HUDEP-2 (cell line): ENCODE measurements around the gene SYT4.
"Not testable (repeated sequence)": the region's sequence is repeated elsewhere in the genome, so short reads cannot be mapped to it uniquely, and the experiment has no call there.

Experiments
- DNase-seq, 76 experiments: peaks; one replicate each; lab custom pipeline; 2025; ENCODE audit not compliant: unreplicated experiment in 76 of 76; lab: John Stamatoyannopoulos, UW

The SYT4 gene, protein sequence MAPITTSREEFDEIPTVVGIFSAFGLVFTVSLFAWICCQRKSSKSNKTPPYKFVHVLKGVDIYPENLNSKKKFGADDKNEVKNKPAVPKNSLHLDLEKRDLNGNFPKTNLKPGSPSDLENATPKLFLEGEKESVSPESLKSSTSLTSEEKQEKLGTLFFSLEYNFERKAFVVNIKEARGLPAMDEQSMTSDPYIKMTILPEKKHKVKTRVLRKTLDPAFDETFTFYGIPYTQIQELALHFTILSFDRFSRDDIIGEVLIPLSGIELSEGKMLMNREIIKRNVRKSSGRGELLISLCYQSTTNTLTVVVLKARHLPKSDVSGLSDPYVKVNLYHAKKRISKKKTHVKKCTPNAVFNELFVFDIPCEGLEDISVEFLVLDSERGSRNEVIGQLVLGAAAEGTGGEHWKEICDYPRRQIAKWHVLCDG

DNA sequence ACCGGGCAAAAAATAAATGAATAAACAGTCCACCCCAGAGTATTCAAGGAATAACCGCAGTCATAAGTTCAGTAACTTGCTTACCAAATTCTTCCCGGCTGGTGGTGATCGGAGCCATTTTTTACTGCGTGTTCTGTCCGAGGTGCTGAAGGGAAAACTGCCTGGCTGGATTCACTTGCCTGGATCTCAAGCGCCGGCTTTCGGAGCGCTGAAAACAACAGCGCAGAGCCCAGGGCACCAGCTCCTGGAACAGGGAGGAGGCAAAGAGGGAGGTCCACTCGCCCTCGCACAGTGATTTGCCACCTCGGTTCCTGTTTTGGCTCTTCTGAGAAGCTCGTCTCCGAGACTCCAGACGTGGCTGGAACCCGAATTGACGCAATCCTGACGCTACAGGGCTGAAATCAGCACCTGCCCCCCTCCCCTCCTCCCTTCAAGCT lies at the start of gene SYT4:
SYT4 (minus strand) TSS at position 327 of the 437 bp plus-strand sequence; CDS start at position 118, 209 bp downstream.
- DNase-seq = no peak

DNA sequence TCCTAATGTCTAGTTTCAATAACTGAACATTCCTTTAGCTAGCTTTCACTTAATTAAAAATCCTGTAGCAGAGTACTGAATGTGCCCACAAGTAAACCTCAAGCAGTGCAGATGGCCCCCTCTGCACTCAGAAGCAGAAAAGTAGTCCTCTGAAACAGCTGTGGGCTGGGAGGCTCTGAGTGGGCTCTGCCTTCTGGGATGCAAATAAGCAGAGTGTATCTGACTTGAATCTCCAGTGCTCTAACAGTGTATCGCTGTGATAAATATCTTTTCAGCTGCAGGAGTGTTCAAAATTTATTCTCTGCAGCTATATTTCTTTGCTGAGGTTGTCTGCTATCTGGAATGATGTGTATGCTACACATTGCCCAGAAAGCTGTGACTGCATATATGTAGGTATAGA lies 44.8 kb upstream of the SYT4 start:
- DNase-seq = no peak

DNA sequence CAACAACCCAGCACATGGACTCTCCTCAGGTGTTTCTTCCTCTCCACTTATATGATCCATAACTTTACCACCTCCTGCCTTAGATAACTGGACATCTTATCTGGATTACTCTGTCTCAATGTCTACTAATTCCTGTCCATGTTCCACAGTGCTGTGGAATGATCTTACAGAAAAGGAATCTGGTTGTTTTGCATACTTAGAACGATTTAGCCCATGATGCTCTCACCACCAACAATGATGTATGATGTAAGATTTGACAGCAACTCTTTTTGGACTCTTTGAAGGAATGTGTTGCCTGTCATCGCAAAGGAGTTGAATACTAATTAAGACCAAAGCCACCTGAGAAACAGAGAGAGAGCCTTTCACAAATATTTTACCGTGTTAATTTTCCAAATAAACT lies 37.7 kb upstream of the SYT4 start:
- no peak for DNase-seq

DNA sequence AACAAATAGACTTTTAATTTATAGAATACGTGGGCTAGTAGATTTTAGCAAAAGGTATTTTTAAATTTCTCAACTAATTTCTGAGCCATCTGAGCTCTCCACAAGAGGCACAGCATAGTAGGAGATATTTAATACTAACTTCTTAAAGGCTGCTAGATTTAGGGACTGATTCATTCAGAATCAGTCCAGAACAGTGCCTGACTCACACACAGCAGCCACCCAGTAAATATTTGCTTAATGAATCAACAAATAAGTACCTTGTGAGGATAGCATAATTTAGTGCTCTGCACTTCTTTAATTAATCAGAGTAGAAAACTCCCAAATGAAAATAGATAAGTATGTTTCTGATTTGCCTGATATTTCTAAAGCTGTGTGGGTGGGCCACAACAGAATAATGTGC lies 35.6 kb upstream of the SYT4 start:
- no peak for DNase-seq

DNA sequence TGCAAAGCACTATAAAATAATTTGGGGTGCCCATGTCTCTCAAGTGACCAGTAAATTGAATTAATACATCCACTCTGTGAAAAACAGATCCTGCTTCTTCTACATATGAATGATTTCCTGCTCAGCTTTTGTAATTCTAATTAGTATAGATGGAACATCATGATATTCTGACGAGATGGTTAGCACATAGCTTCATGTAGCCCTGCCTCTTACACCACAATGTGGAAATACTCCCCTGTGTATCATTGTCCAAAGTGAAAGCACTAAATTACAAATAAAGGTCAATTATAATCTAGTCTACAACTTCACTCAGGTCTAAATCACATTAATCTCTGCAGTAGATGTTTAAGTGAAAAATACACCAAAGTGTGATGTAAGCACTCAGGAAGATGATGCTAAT lies 32.9 kb upstream of the SYT4 start:
- DNase-seq = no peak

DNA sequence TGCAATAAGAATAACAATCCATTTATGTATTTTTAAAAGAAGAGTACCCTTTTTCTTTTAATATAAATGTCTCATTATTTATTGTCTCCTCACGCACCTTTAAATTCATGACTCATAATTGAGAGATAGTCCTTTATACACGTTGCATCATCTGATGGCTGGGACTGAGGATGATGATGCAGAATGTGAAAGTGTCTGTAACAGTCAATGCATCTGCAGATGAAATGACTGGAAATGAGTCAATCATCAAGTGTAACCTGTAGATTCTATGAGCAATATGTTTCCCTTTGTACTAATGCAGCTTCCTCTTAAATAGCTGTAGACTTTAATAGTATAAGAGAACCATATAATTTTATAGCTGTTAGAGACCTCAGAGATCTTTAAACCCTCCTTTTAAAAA lies 26.1 kb upstream of the SYT4 start:
- DNase-seq = no peak

DNA sequence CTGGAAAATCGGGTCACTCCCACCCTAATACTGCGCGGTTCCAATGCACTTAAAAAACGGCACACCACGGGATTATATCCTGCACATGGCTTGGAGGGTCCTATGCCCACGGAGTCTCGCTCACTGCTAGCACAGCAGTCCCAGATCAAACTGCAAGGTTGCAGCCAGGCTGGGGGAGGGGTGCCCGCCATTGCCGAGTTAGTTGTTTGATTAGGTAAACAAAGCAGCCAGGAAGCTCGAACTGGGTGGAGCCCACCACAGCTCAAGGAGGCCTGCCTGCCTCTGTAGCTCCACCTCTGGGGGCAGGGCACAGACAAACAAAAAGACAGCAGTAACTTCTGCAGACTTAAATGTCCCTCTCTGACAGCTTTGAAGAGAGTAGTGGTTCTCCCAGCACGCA lies 8.9 kb upstream of the SYT4 start:
- not testable (repeated sequence) for DNase-seq

DNA sequence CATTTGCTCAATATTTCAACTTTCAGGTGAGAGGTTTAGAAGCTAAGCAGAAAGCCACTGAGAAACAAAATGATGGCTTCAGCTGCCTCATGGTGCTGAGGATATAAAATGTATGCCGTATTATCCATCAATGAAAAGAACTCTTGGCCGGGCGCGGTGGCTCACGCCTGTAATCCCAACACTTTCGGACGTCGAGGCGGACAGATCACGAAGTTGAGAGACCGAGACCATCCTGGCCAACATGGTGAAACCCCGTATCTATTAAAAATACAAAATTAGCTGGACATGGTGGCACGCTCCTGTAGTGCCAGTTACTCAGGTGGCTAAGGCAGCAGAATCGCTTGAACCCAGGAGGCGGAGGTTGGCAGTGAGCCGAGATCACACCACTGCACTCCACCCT lies 6.0 kb upstream of the SYT4 start:
- DNase-seq = no peak

DNA sequence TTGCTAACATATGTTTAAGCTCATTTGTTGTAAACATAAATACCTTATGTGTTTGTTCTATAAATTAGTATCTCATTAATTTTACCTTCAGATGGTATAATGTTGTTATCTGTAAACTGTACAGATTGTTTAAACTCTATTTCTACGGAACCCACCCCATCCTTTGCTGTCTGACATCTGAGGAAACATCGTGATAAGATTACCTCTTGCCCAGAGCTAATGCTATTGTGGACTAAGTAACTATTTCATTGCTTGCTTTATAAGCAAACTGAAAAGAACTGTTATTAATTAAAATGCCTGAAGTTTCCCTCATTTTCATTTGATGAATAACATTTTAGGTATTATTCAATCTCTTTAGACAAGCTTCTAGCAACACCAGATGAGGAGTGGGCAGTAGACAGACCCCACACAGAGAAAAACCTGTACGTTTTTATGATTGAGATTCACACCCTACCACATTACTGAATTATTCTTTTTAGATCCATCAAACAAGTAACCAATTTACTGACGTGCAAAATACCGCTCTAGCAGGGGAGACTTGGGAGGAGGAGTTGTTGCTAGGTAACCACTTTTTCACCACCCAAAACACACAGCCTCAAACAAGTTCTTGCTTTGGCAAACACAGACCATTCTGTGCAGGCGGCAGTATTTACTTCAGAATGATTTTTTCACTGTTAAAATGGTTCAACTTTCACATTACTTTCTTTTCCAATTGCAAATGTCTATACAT lies 1.9 kb upstream of the SYT4 start:
- DNase-seq = peak in 4 of 76 experiments; percentile 3 to 14 (median 5)

DNA sequence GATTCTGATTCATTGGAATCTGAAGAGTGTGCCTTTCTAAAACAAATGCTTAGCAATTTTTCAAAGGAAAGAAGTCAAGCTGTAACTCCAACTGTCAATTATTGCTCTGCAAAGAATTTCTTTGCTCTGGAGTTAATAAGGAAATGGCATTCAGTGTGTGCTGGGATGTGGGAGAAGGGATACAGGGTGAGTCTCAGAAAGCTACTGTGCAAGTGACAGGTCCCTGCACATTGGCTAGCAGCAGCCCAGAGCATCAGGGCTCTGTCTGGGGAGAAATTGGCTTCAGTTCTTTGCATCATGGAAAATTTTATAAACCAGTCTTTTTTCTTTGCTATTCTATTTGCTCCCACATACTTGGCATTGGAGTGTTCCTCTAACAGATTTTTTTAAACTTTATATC lies 1.1 kb upstream of the SYT4 start:
- no peak for DNase-seq

DNA sequence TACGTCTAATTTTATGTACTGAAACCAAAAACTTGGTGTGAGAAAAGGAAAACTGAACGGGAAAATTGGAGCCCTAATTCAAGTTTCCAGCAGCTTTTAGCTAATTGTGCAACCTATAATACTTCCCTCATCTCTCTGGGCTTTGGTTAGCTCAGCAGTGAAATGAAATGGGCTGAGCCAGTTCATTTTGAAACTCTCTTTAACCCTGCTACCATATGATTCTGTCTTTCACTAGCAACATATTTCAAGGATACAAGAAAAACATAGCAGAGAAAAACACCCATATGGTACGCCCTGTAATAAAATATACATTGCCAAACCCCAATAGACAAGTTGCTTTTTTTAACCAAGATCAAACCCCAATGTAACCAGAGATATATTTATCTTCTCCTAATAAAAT lies 799 bp downstream of the SYT4 start:
- DNase-seq = no peak

DNA sequence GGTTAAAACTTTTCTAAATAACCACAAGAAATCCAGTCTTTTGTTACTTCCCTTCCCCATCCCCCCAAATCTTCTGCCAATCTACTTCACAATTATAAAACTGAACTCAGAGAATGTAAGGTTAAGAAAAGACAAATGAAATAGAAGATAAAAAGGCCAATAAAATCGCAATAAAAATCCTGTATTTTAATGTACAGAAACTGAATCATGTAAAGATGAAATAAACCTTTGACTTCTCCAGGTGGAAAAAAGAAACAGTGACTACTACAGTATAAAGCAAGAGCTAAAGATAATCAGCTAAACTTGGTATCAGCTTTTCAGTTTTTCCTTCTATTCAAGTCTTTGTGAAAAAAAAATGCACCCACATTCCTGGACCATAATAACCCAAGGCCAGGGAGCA lies 1.7 kb downstream of the SYT4 start:
- no peak for DNase-seq

DNA sequence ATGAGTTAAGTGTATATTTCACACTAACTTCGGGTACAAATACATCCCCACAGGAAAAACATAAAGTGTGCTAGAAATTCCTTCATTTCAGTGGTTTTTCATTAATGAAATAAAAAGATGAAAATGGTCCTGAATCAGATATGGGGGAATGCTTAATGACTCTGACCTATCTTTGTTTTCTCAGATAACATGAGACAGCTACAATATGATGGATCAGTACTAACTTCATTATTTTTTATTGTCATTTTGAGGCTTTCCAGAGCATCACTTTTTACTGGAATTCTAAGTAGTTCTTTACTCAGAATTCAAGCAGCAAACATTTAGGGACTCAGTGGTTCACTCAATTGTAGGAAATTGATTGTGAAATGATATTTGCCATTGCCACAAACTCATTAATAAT lies 2.8 kb downstream of the SYT4 start:
- no peak for DNase-seq

DNA sequence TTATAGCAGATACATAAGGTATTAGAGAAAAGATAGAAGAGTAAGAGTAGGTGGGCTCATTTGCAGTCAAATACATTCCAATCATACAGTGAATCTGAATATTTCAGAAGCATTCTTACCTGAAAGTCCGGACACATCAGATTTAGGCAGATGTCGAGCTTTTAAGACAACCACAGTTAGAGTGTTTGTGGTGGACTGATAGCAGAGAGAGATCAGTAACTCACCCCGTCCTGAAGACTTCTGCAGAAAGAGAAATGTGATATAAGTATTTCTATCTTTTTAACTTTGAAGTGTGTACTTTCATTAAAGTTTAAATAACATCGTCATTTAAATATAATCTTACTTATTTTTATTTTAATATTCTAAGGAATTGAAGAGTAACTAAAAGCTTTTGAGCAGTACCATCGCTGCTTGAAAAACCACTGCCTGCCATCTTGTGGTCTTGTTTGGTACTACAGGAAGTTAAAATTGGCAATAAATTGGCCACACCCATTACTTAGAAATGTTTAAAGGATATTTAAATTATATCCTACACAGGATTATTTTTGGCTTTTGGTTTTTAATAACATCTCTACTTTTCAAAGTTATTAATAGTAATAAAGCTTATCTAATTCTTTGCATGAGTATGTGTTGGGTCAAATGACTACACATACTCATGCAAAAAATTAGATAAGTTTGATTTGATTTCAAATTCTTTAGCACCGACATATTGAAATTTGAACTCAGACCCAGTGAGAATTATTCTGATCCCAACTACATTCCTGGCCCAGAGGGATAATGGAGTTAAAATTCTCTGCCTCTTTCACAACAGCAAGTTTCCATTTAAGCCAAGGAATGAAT lies 5.5 kb downstream of the SYT4 start:
- peak in 25 of 76 experiments; percentile 0 to 66 (median 22) for DNase-seq

DNA sequence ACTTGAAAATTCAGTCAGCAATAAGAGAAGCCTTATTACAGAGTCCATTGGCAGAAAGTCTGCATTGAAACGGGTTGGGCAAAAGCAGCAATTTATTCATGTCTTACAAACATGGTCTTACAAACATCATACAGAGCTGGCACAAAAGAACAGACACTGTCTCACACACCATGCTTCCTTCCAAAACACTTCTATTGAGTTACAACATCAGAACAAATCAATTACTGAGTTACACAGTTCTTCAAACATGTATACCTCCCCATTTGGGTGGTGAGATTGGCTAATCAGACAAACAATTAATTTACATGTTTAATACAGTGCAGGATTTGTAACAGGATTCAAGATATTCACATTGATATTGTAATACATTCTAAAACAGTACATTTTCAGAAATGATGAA lies 9.5 kb downstream of the SYT4 start:
- no peak for DNase-seq

DNA sequence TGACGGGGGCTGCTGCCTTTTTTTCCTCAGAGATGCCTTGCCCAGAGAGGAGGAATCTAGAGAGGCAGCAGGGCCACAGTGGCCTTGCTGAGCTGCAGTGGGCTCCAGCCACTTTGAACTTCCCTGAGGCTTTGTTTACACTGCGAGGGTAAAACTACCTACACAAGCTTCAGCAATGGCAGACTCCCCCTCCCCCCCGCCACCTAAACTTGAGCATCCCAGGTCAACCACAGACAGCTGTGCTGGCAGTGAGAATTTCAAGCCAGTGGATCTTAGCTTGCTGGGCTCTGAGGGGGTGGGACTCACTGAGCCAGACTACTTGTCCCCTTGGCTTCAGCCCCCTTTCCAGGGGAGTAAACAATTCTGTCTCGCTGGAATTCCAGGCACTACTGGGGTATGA lies 11.8 kb downstream of the SYT4 start:
- DNase-seq = no peak

DNA sequence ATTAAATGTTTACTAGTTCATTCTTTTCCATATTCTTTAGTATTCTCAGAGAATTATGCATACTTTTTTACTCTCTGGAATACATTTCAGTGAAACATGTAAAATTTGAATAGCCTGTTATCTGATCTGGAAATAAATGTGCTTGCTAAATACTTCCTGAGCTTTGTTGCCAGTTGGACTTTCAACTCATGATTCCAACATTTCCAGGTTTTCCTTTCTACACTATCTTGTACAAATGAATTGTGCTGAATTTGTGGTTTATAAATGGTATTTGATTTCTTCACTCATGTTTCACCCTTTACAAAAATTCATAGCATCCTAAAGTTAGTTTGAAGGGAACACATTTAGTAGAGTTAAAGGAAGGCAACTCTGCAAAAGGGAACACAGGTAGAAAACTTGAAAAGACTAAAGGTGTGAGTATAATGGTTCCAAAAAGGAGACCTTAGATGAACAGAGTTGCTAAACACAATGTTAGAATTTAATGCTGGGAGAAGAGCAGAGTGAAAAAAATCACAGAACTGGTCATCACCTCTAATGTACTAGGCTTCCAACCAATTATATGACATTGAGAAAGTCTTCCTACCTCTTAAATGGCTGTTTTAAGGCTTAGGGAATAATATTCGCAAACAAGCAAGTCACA lies 28.6 kb downstream of the SYT4 start:
- no peak for DNase-seq

DNA sequence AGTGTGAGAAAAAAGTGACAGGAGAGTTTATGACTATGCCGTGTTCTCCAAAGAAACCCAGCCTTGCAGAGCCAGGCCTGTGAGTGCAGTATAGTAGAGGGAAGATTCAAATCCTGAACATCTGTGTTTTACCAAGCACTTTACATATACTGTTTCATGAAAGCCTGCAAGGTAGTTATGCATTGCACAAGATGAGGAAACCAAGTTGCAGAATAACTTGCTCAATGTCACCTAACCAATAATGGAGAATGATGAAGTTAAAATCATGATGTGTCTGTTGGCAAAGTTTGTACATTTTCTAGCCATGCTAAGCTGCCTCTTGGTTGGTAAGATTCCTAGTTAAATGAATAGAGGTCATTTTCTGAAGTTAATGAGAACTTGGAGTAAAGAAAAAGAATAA lies 29.3 kb downstream of the SYT4 start:
- DNase-seq = no peak

DNA sequence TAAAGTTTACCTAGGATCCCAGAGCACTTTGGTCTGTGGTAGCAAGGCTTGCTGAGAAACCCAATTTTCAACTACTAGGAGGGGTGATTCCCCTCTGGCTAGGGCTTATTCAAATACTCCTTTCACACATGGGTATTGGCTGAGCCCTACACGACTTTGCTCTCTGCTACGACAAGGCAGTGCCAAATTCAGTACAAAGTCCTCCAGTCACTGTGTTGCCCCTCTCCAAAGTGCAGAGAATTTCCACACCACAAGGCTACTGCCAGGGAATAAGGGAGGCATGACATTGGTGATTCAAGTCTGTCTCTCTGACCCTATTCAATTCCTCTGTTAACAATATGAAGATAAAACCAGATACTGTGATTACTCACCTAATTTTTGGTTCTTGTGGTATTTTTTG lies 38.9 kb downstream of the SYT4 start:
- no peak for DNase-seq

DNA sequence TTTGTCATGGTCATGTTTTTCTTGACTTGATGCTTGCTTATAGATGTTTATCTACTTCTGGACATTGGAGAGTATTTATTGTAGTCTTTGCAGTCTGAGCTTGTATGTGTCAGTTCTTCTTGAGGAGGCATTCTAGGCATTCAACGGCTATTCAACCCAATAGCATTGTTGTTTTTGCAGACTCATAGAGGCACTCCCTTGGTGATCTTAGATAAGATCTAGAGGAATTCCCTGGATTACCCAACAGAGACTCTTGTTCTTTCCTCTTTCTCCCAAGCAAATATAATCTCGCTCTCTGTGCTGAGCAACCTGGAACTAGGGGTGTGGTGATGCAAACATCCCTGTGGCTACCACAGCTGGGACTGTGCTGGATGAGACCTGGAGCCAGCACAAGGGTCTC lies 40.4 kb downstream of the SYT4 start:
- no peak for DNase-seq

DNA sequence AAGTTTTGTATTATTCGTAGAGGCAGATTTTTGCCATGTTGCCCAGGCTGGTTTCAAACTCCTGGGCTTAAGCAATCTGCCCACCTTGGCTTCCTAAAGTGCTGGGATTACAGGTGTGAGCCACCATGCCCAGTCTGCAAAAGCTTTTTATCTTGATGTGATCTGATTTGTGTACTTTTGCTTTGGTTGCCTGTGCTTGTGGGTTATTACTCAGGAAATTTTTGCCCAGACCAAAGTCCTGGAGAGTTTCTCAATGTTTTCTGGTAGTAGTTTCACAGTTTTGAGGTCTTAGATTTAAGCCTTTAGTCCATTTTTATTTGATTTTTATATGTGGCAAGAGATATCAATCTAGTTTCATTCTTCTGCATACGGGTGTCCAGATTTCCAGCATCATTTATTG lies 42.4 kb downstream of the SYT4 start:
- no peak for DNase-seq
